Embryonic facial prominence (tissue), 1 donor: ENCODE data around the gene PRSS56.

Experiments
- DNase-seq: peaks from one replicate; pipeline ENCODE4 v3.0.0-alpha.2; 2016; ENCODE audit errors: extremely low spot score

PRSS56 gene

DNA sequence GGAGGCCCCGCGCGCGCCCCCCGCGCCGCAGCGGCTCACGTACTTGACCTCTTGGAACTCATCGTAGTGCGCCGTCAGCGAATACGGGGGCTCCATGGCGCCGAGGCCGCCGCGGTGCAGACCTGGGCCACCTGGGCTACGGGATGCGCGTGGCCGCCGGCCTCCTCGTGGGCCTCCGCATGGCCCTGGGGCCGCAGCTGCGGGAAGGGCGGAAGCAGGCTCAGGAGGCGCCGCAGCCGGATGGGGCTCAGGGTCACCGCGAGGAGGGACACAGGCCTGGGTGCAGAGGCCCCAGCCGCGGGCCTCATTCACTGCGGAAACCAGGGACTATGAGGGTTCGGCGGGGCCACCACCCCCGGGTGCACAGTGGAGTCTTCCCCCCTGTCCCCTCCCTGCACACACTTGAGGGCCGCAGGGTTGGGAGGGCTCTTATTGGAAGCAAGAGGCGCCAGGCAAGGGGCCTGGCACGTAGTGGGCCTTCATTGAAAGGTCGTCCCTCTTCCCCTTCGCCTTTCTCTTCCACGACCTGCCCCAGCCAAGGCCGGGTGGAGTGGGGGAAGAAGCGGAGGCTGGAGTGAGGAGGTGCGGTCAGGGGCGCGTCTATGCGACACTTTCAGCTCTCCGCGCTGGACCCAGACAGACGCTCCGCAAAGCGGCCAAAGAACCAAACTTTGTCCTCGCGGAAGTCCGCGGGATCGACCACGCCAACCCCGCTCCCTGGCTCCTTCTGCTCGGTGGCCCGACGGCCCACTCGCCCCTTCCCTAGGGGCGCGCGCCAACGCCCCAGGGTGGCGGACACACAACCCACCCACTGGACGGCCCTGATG lies 33.4 kb upstream of the PRSS56 start:
- no peak for DNase-seq

DNA sequence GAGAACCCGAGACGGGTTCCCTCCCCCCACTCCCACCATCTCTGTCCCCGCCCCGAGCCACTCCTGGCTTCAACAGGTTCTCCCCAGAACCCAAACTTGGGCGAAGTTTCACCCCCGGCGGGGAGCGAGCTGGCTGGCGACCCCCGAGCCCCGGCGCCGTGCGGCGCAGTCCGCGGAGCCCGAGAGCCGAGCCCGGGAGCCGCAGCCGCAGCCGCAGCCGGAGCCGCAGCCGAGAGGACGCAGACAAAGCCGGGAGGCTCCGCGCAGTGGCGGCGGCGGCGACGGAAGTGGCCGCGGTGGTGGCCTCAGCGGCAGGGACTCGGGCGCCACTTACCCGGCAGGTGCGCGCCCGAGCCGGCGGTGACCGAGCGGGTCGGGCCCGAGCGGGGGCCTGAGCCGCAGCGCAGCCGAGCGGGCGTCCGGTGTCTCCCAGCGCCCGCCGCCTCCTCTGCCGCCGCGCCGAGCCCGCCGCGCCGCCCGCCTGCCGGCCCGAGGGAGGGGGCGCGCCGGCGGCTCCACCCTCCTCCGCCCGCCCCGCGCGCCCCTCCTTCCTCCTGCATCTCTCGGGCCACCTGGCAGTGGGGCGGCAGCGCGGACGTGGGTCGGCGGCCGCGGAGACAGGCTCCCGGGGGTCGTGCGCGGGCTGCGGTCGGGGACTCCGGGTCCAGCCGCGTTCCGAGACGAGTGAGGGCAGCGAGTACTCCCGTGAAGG lies 32.6 kb upstream of the PRSS56 start, which contains the start of gene ECEL1:
ECEL1 (minus strand) TSS at position 450 of the 712 bp plus-strand sequence. CDS start 1,181 bp downstream, outside the sequence.
- no peak for DNase-seq

DNA sequence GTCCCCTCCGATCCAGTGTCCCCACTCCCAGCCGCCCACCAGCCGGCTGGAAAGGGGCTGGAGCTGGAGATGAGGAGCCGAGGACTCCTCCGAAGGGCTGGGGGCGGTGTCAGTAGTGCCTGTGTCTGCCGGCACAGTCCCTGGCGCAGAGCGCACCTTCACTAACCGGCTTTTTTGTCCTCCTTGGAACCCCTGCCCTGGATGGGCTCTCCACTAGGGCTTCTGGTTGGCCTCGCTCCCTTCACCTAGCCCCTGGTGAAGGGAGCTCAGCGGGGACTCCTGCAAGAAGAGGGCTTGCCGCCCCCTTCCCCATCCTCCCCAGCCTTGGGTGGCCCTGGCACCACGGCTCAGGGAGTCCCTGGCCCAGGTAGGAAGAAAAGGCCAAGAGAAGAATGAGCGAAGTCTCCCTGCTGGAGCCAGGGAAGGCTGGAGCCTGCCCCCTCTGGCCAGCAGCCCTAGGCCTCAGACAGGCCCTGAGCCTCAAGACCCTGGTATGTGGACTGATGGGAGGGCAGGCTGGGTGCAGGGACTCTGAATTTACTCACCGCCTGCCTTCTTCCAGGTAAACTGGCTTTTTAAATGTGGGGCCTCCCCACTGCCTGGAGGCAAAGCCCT lies 32.0 kb upstream of the PRSS56 start:
- DNase-seq = no peak

DNA sequence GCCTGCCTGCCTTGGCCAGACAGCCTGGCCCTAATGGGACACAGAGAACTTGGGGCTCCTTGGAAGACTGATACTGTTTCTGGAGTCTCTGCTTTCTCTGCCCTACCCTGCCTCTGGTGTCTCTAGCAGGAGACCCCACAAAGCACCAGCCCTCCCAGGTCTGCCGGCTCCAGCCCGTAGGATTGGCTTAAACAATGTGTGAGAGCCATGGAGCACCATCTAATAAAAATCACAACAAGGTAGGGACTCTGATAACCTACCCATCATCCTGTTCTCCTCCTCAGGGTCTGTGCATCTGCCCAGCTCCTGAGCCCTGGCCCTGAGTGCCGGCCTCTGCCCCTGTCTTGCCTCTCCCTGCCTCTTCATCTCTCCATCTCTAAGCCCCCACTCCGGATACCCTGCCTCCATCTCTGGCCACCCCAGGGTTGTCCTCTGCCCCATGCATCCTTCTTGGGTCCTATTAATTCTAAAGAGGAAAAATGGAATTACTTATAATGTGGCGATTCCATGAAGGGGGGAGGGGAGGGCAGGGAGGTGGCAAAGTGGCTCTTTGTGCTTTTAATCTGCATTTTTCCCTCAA lies 31.4 kb upstream of the PRSS56 start:
- DNase-seq = no peak

DNA sequence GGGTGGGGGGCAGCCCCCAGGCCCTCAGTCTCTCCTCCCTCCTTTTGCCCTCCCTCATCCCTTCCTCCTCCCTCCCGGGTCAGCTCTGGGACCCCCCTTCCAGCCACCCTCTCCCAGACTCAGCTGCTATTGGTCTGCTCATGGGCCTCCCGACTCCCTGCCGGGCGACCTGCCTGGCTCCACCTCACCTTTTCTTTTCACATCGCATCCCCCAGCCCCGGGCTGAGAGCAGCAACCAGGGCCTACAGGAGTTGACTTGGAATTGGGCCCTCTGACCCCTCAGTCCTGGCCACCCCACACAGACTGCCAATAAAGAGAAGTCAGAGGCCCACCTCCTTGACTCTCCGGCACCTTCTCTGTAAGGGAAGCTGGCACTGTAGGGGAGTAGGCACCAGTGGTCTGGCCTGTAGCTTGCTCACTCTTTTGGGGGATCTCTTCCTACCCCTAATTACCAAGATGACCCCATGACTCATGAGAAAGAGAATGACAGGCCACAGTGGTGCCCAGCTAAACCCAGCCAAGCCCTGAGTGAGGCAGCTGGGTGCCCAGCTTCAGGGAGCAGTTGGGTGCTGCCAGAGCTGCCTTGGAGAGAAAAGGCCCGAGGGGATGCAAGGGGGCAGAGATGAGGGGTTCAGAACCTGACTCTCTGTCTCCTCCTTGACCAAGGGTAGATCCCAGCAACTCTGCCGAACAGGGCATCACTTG lies 30.5 kb upstream of the PRSS56 start:
- no peak for DNase-seq

DNA sequence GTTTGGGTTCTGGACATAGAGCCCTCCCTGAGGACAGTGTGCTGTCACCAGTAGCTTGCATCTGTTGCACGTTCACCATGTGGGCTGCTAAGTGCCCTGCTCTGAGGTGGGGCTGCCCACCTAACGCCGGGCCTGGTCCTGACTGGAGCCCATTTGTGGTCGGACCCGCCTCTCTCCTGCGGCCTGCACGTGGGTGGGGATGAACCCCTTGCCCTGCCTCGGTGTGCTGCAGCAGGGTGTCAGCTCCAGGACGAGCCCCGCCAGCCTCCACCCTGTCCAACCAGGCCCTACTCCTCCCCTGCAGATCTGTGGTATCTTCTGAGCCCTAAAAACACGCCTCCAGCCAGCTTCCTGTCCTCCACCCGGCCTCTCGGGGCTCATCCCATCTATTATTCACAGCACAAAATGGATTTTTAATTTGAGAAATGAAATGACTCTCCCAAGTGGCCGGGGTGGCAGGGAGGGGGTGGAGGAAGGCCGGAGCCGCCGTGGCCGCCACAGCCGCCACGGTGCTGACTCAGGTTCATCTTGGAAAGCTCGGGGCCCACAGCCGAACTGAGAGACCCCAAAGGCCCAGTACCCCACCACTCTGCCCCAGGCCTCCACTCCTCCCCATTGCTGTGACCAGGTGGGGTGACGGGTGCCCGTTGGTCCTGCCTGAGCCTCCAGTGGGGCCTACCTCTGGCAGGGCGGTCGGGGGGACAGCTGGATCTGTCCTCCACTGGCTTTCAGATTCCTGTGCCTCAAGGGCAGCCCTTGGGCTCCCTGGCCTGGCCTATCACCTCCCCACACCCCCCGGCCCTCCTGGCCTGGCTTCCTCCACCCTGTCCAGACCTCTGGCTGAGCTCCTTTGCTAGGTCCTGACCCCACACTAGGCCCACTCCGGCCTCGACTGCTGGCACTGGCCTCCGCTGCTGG lies 29.7 kb upstream of the PRSS56 start:
- DNase-seq = no peak

DNA sequence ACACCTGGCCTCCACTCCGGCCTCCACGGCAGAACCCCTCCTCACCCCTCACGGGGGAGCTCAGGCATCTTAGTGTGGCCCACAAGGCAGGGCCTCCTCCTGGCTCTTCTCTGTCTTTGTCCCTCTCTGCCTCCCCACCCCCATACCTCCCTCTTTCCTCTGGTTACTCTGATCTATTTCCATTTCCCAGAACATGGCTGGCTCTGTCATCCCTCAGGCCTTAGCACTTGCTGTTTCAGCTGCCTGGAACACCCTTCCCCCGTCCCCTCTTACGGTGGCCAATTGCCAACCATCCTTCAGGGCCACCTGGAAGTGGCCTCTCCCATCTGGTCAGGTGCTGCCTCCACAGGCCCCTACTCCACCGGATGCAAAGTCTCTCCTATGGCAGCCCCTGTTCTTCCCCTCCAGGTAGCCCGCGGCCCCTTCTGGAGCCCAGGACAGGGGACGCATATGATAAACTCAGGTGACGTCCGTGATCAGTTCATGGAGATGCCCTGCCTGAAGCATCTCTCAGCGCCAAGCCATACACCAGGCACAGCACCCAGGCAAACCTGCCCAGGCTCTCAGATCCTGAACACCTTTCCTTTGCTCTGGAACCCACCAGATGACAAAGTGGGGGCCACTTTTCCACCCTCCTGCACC lies 28.9 kb upstream of the PRSS56 start:
- no peak for DNase-seq

DNA sequence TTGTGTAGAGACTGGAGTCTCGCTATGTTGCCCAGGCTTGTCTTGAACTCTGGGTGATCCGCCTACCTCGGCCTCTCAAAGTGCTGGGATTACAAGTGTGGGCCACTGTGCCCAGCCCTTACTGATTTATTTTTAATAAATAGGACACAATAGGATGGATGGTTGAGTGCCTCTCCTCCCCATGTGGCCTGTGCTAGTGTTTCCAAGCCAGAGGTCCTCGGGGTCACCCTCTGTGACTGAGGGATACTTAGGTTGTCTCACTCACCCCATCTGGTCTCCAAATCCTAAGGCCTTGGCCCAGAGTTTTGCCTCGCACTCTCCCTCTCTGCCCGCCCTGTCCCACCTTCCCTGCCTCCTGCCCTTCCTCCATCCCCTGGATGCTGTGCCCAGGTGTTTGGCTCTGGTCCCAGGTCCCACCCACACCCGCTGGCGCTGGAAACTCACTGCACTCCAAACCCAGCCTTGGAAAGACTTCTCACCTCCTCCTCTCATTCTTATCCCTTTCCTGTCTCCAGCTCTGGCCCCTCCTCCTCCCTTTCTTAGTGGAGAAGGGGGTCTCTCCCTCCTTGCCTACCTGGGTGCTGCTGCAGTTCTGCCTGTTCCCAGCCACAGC lies 27.8 kb upstream of the PRSS56 start:
- no peak for DNase-seq

DNA sequence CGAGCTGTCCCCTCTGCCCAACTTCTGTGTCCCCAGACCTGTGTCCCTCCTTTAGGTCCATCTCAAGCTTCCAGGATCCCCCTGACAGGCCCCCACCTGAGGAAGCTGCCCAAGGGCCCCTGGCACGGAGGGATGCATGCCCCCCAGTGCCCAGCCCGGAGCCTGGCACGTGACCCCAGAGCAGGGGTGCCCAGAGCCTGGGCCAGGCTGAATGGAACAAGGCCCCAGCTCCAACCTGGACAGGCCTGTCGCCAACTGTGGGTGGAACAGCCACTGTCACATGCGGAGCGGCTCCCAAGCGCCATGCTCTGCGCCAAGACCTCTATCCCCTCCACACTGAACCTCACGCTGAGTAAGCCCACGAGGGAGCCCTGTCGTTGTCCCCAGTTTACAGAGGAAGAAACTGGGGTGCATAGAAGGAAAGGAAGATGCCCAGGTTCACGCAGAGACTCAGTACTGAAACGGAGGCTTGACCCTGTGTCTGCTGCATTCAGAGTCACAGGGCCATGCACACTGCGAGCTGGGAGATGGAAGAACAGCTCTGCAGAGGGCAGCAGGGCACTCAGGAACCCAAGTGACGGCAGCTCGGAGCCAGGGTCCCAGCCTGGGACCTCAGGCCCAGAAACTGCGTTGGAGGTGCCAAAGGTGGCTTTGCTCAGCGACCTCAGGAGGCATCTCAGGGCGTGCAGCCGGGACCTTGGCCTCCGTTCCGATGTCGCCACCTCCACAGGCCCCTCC lies 27.1 kb upstream of the PRSS56 start:
- DNase-seq = no peak

DNA sequence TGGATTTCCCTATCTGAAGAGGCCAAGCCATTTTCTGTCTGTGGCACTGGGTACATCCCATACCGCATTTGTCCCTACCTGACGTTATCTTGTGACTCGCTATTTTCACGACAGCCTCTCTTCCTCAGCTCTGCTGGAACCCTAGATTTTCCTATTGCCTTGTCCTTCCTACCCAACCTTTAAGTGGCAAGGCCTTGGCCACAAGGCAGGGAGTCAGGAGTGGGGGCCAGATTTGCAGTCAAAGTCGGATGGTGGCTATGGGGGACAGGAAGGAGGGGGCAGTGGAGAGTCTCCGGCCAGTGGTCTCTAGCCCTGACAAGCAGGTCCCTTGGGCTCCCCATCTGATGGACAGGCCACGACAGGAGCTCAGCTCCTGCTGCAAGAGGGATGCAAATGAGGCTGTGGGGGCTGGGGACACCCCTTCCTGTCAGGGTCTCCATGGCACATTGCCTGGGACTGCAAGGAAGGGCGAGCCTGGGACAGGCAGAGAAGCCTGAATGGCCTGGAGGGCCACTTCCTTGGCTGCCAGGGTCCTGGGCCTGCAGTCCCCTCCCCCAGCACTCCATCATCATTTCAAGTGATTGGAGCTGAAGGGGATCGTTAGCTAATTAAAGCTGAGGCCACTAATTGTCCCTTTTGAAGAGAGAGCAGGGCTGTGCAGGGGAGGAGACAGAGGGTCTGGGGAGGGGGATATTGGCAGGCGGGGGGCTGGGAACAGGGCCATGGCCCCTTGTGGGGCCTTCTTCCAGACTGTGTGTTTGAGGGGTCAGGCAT lies 26.3 kb upstream of the PRSS56 start:
- no peak for DNase-seq

DNA sequence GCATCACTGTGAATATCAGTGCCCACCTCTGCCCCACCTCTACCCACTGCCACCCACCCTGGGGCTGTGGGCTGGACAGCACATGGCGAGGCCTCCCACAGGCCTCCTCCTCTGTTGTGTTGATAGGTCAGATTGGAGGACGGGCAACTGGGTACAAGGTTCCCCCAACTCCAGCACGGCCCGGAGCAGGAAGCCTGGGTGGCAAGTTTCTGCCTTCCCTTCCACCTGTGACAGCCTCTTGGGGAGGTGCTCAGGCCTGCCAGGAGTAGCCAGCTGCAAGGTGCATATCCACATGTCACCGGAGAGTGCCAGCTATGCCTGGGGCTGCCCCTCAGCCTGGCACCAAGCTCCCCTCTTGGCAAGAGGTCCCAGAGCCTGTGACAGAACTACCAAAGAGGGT lies 25.6 kb upstream of the PRSS56 start:
- DNase-seq = no peak

DNA sequence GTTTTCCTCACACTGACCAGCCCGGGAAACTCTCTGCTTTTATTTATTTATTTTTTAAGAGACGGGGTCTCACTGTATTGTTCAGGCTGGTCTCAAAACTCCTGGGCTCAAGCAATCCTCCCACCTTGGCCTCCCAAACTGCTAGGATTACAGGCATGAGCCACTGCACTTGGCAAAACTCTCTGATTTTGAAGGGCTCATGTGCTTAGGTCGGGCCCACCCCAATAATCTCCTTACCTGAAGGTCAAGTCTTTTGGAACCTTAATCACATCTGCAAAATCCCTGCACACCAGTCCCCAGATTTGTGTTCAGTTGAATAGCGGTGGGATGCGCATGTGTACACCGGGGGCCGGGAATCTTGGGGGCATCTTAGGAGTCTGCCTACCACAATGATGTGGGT lies 24.9 kb upstream of the PRSS56 start:
- no peak for DNase-seq

DNA sequence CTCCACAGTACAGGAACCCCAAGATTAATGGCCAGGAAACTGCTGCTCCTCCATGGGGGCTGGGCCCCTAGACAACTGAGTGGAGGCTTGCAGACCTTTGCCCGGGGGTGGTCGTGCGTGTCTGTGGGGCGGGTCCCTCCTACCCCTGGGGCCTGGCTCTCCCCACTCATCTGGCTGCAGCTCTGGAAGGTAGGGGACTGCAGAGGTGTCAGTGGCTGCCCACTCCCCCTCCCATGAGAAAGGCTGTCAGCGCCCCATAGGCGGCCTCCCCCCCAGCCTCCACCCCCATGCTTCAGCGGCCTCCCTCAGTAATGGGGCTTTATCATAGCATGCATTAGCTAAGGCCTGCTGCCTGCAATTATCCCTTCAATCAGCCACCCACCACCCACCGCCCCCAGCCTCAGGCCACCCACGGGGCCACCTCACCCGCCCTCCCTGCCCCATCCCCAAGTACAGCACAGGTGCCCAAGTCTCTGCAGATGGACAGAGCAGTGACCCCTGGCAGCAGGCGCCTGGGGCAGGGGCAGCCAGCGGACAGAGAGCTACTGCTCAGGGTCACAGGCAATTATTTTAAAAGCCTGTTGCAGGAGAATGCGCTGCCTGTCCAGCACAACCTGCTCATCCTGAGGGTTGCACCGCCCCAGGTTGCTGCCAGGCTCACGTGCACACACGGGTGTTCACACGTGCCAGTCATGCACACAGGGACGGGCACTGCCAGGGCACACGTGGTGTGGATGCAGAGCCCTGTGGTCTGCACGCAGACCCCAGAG lies 23.5 kb upstream of the PRSS56 start:
- no peak for DNase-seq

DNA sequence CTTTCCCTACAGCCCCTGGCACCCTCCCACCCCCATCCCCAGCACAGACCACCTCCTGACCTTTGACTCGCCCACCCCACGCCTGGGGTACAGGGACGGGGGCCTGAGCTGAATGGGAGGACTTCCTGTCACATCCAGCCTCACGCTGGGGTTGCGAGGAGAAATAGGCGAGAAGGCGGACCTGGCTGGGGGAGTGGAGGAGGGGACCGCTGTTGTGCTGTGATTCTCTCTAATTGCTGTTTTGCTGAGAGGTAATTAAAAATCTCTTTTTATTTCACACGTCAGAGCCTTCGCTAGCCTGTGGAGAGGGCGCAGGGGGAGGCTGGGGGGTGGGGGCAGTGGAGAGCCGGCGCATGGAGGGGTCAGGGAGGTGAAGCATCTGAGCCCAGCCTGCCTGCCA lies 22.8 kb upstream of the PRSS56 start:
- DNase-seq = no peak

DNA sequence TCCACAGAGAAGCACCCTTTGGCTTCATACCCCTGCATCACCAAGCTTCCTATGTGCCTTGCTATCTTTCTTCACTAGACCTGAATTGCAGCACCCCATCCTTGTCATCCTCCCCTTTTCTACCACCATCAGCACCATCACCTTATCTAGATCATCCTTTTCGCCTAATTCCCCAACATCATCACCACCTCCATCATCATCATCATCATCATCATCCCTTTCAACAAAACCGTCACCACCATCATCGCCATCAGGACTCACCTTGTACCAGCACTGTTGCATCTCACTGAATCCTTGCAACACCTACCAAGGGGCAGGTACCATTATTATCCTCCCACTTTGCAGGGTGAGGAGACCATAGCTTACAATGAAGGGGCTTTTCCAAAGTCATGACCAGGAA lies 21.7 kb upstream of the PRSS56 start:
- DNase-seq = no peak

DNA sequence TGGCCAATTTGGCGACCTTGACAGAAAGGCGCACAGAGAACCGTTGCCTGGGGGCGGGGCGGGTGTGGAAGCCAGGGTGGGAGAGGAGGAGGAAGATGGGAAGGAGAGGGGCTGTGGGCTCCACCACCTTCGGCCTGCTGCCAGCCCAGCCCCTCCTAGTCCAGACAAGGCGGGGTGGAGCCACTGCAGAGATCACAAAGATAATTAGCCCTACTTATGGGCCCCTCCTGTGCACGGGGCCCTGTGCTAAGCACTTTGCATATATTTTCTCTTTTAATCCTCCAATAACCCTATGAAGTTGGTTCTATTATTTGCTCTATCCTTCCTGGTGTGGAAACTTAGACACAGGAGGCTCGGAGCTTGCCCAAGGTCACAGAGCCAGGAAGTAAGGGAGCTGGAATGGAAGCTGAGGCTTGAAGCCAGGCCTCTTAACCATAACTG lies 18.8 kb upstream of the PRSS56 start:
- DNase-seq = no peak

DNA sequence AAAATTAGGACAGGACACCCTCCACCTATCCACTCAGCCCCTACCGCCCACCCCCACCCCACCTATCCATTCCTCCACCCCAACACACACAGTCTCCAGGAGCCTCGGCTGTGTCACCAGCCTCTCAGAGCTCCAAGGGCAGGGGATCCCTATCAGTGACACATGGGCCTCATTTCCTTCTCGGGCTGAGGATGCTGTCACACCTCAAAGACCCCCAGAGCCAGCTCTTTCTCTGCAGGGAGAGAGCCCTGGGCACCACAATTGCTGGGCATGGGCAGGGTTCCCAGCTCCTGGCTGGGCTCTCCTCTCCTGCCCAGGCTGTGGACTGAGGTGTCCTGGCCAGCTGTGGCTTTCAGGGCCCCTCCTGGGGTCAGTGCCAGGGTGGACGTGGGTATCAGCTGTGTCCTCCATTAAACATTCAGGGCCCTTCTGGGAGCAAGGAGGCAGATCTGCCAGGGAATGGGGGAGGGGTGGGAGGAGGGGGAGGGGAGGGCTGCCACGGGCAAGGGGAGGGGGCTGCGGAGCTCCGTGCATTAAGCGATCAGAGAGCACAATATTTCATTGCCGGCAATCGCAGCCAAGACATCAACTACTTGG lies 18.3 kb upstream of the PRSS56 start:
- DNase-seq = no peak
